ENCODE data around the gene KCNMA1. TPM values are rescaled to one million over a fixed set of nuclear protein-coding genes. Genes with fewer than 3 reads are reported as not detected.

Gene KCNMA1
- total and polyA plus RNA-seq, 2 donors from 2014 or later: 4.2 to 8.9 TPM

- H3K9ac ChIP-seq (ENCODE audit: low read length in 3 of 3): no peak overlapping the region
- FAIRE-seq: no peak
- no peaks in the 10 kb centered on the region for H3K36me3 ChIP-seq (ENCODE audit: control insufficient read depth in 2 of 3, insufficient read depth in 3 of 3, low read length in 3 of 3)
- TF ChIP-seq CTCF (IDR thresholded peaks at IDR 0.05; ENCODE audit: borderline replicate concordance, extremely low read depth, insufficient read depth): no peak
- intact Hi-C loops (cut with DNase I): no loop called here
- H3K9me3 ChIP-seq (ENCODE audit: control insufficient read depth in 2 of 3, insufficient read depth in 1 of 3, low read length in 3 of 3): no peaks in the 10 kb centered on the region
- H3K4me1 ChIP-seq (ENCODE audit: control insufficient read depth in 2 of 3, insufficient read depth in 2 of 3, low read depth in 1 of 3, low read length in 3 of 3): peaks cover 0 to 3% (median 0%) of the 10 kb centered on the region in 3 donors
- H3K27ac ChIP-seq (ENCODE audit: low read depth in 2 of 2, low read length in 2 of 2): no peak overlapping the region
- no peak overlapping the region for H3K4me3 ChIP-seq (ENCODE audit: low read length in 3 of 3)
- DNase-seq: no peak
- no peaks in the 10 kb centered on the region for H3K27me3 ChIP-seq (ENCODE audit: control insufficient read depth, insufficient read depth, low read length)
These were observed 434.8 kb downstream of the KCNMA1 start for GRCh38 chr10:77202857-77203256.

- DNase-seq: peak in 2 of 5 donors; percentile 25 to 40
- Histone ChIP-seq H3K4me3 (ENCODE audit: low read length in 3 of 3) (no peak overlapping the region), H3K4me1 (ENCODE audit: control insufficient read depth in 2 of 3, insufficient read depth in 2 of 3, low read depth in 1 of 3, low read length in 3 of 3) (peaks cover 0 to 3% (median 0%) of the 10 kb centered on the region in 3 donors), H3K9ac (ENCODE audit: low read length in 3 of 3) (no peak overlapping the region), H3K27me3 (ENCODE audit: control insufficient read depth, insufficient read depth, low read length) (no peaks in the 10 kb centered on the region), H3K9me3 (ENCODE audit: control insufficient read depth in 2 of 3, insufficient read depth in 1 of 3, low read length in 3 of 3) (no peaks in the 10 kb centered on the region), H3K36me3 (ENCODE audit: control insufficient read depth in 2 of 3, insufficient read depth in 3 of 3, low read length in 3 of 3) (no peaks in the 10 kb centered on the region), H3K27ac (ENCODE audit: low read depth in 2 of 2, low read length in 2 of 2) (no peak overlapping the region)
- TF ChIP-seq CTCF (IDR thresholded peaks at IDR 0.05; ENCODE audit: borderline replicate concordance, extremely low read depth, insufficient read depth): no peak
- intact Hi-C loops (cut with DNase I): no loop called here
- FAIRE-seq: no peak
These were observed 436.2 kb downstream of the KCNMA1 start for GRCh38 chr10:77201135-77202106.

- Histone ChIP-seq H3K27ac (ENCODE audit: low read depth in 2 of 2, low read length in 2 of 2) (no peak overlapping the region), H3K4me1 (ENCODE audit: control insufficient read depth in 2 of 3, insufficient read depth in 2 of 3, low read depth in 1 of 3, low read length in 3 of 3) (peaks cover 0 to 3% (median 0%) of the 10 kb centered on the region in 3 donors), H3K9ac (ENCODE audit: low read length in 3 of 3) (no peak overlapping the region), H3K9me3 (ENCODE audit: control insufficient read depth in 2 of 3, insufficient read depth in 1 of 3, low read length in 3 of 3) (no peaks in the 10 kb centered on the region), H3K27me3 (ENCODE audit: control insufficient read depth, insufficient read depth, low read length) (no peaks in the 10 kb centered on the region), H3K36me3 (ENCODE audit: control insufficient read depth in 2 of 3, insufficient read depth in 3 of 3, low read length in 3 of 3) (no peaks in the 10 kb centered on the region), H3K4me3 (ENCODE audit: low read length in 3 of 3) (no peak overlapping the region)
- no peak for TF ChIP-seq CTCF (IDR thresholded peaks at IDR 0.05; ENCODE audit: borderline replicate concordance, extremely low read depth, insufficient read depth)
- intact Hi-C loops (cut with DNase I): no loop called here
- DNase-seq (no peak), FAIRE-seq (no peak)
These were observed 440.1 kb downstream of the KCNMA1 start for GRCh38 chr10:77197544-77197943.

All from kidney (tissue), 14 donors.